Activated CD4-positive, CD25-positive, alpha-beta regulatory T cell treated with anti-CD3 and anti-CD28 coated beads, Interleukin-2, amount 50 U/mL, for 72 hours (primary cell): ENCODE data around the gene ACOT7.
A peak's percentile ranks its signal among the peaks of the same experiment; 100 is the strongest.

Experiments used
- DNase-seq: peaks from one replicate; pipeline ENCODE4 v3.0.0; 2021

Gene ACOT7

GRCh38 chr1:6424000-6424565 lies 30.5 kb upstream of the ACOT7 start:
- no peak for DNase-seq

- peak; percentile 73 for DNase-seq
Measured at GRCh38 chr1:6423321-6423999, 29.9 kb upstream of the ACOT7 start.

GRCh38 chr1:6421266-6421665 lies 27.7 kb upstream of the ACOT7 start:
- no peak for DNase-seq

GRCh38 chr1:6420454-6421042 lies 27.0 kb upstream of the ACOT7 start:
- DNase-seq: no peak

GRCh38 chr1:6419804-6420453 lies 26.4 kb upstream of the ACOT7 start, which contains the start of gene HES2:
Gene HES2 (minus strand): TSS chr1:6419919. CDS start chr1:6419820, 99 bp downstream.
- no peak for DNase-seq

- no peak for DNase-seq
Measured at GRCh38 chr1:6419397-6419803, 25.8 kb upstream of the ACOT7 start.

- no peak for DNase-seq
Measured at GRCh38 chr1:6418668-6419396, 25.3 kb upstream of the ACOT7 start.

GRCh38 chr1:6417961-6418667 lies 24.5 kb upstream of the ACOT7 start:
- DNase-seq: no peak

GRCh38 chr1:6416906-6417305 lies 23.3 kb upstream of the ACOT7 start:
- no peak for DNase-seq

- DNase-seq: no peak
Measured at GRCh38 chr1:6416295-6416656, 22.7 kb upstream of the ACOT7 start.

- DNase-seq: no peak
Measured at GRCh38 chr1:6414881-6415626, 21.5 kb upstream of the ACOT7 start.

GRCh38 chr1:6414443-6414844 lies 20.9 kb upstream of the ACOT7 start:
- DNase-seq: no peak

GRCh38 chr1:6412896-6413295 lies 19.3 kb upstream of the ACOT7 start:
- no peak for DNase-seq

GRCh38 chr1:6410248-6410893 lies 16.8 kb upstream of the ACOT7 start:
- no peak for DNase-seq

GRCh38 chr1:6409733-6410132 lies 16.2 kb upstream of the ACOT7 start:
- no peak for DNase-seq

GRCh38 chr1:6409053-6409452 lies 15.5 kb upstream of the ACOT7 start:
- DNase-seq: no peak

GRCh38 chr1:6408023-6408422 lies 14.5 kb upstream of the ACOT7 start:
- no peak for DNase-seq

- no peak for DNase-seq
Measured at GRCh38 chr1:6401673-6402072, 8.1 kb upstream of the ACOT7 start.

- no peak for DNase-seq
Measured at GRCh38 chr1:6399294-6399693, 5.7 kb upstream of the ACOT7 start.

- DNase-seq: no peak
Measured at GRCh38 chr1:6397844-6398441, 4.4 kb upstream of the ACOT7 start.

GRCh38 chr1:6396998-6397397 lies 3.4 kb upstream of the ACOT7 start:
- DNase-seq: no peak
